ENCODE results near the gene TMEM53. TPM values are rescaled to one million over a fixed set of nuclear protein-coding genes. Genes with fewer than 3 reads are reported as not detected.
A peak's percentile ranks its signal among the peaks of the same experiment; 100 is the strongest.

Gene TMEM53
- total RNA-seq, 1 donor from 2014 or later, result 7.3 TPM

GRCh38 chr1:44610527-44611148 is 63.6 kb downstream of the TMEM53 start:
- H3K36me3 Mint-ChIP-seq (ENCODE audit: low read depth, unreplicated experiment), result no peaks in the 10 kb centered on the region
- no peaks in the 10 kb centered on the region for H3K36me3 ChIP-seq (ENCODE audit: insufficient read depth, low read length)
- no peaks in the 10 kb centered on the region for H3K4me1 Mint-ChIP-seq (ENCODE audit: low read depth, unreplicated experiment)
- no peaks in the 10 kb centered on the region for H4K20me1 ChIP-seq (ENCODE audit: insufficient read depth, low read length)
- H3K27ac Mint-ChIP-seq (ENCODE audit: unreplicated experiment), result no peak overlapping the region
- H3K4me1 ChIP-seq (ENCODE audit: insufficient read depth, low read length), result no peaks in the 10 kb centered on the region
- H3K27me3 ChIP-seq (ENCODE audit: insufficient read depth, low read length), result peaks cover 6% of the 10 kb centered on the region
- H3K4me3 Mint-ChIP-seq (ENCODE audit: unreplicated experiment), result no peak overlapping the region
- no peak for TF ChIP-seq CTCF (IDR thresholded peaks at IDR 0.05; ENCODE audit: insufficient read depth, low read depth, low read length)
- TF ChIP-seq EZH2 (IDR thresholded peaks at IDR 0.05; ENCODE audit: insufficient read depth, low read length), result no peak
- H3K9me3 Mint-ChIP-seq (ENCODE audit: unreplicated experiment), result peaks cover 1% of the 10 kb centered on the region
- FAIRE-seq (no peak), DNase-seq (ENCODE audit: low read depth) (no peak)
- H3K9ac ChIP-seq (ENCODE audit: low read length), result no peak overlapping the region
- no peak overlapping the region for H3K4me3 ChIP-seq (ENCODE audit: insufficient read depth, low read depth, low read length)
- no peak overlapping the region for H3K27ac ChIP-seq (ENCODE audit: low read depth, low read length)
- no peaks in the 10 kb centered on the region for H3K79me2 ChIP-seq (ENCODE audit: insufficient read depth, low read length)
- no peaks in the 10 kb centered on the region for H3K9me3 ChIP-seq (ENCODE audit: insufficient read depth, low read depth, low read length)
- H3K4me2 ChIP-seq (ENCODE audit: low read length), result no peak overlapping the region
- peaks cover 26% of the 10 kb centered on the region for H3K27me3 Mint-ChIP-seq (ENCODE audit: low read depth, unreplicated experiment)
- no peak overlapping the region for H2AFZ ChIP-seq (ENCODE audit: low read depth, low read length)

DNA sequence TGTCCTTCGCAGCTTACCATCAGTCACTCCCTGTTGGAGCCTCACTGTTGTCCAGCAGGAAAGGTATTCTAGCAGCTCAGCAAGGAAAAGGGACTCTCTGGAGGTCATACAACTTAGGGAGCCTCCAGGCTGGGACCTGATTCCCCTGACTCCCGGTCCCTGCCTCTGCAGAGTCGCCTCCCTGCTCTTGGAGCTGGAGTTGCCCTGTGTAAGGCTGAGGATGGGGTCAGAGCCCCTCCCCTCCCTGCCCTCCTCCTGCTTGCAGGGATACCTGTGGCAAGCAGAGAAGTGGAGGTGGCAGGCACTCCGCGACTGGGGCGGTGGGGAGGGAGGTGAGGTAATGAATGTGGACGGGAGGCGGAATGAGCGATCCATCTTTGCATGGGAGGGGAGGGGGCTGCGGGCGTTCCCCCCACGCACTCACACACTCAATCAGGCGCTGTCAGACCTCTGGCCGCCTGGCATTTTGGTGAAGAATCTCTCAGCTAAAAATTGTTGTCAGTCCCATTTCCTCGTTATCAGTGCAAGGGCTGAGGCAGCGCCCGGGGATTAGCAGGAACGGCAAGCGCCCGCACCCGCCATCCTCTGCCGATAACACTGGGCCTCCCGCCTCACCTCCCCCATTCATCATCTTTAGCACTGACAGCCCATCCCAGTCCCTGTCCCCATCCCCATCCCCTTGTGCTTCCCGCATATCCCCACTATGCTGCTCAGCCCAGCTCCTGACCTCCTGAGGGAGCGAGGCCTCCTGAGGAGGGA is 64.3 kb downstream of the TMEM53 start:
- H3K27me3 ChIP-seq (ENCODE audit: insufficient read depth, low read length), result peaks cover 6% of the 10 kb centered on the region
- FAIRE-seq (no peak), DNase-seq (ENCODE audit: low read depth) (no peak)
- no peaks in the 10 kb centered on the region for H3K9me3 ChIP-seq (ENCODE audit: insufficient read depth, low read depth, low read length)
- Mint-ChIP-seq H3K27ac (ENCODE audit: unreplicated experiment) (no peak overlapping the region), H3K4me3 (ENCODE audit: unreplicated experiment) (no peak overlapping the region), H3K4me1 (ENCODE audit: low read depth, unreplicated experiment) (no peaks in the 10 kb centered on the region), H3K36me3 (ENCODE audit: low read depth, unreplicated experiment) (no peaks in the 10 kb centered on the region), H3K9me3 (ENCODE audit: unreplicated experiment) (peaks cover 1% of the 10 kb centered on the region), H3K27me3 (ENCODE audit: low read depth, unreplicated experiment) (peaks cover 22% of the 10 kb centered on the region)
- no peak overlapping the region for H2AFZ ChIP-seq (ENCODE audit: low read depth, low read length)
- H3K79me2 ChIP-seq (ENCODE audit: insufficient read depth, low read length), result no peaks in the 10 kb centered on the region
- H4K20me1 ChIP-seq (ENCODE audit: insufficient read depth, low read length), result no peaks in the 10 kb centered on the region
- no peak overlapping the region for H3K27ac ChIP-seq (ENCODE audit: low read depth, low read length)
- no peak overlapping the region for H3K4me3 ChIP-seq (ENCODE audit: insufficient read depth, low read depth, low read length)
- H3K36me3 ChIP-seq (ENCODE audit: insufficient read depth, low read length), result no peaks in the 10 kb centered on the region
- H3K4me2 ChIP-seq (ENCODE audit: low read length), result no peak overlapping the region
- no peaks in the 10 kb centered on the region for H3K4me1 ChIP-seq (ENCODE audit: insufficient read depth, low read length)
- TF ChIP-seq CTCF (IDR thresholded peaks at IDR 0.05; ENCODE audit: insufficient read depth, low read depth, low read length) (no peak), EZH2 (IDR thresholded peaks at IDR 0.05; ENCODE audit: insufficient read depth, low read length) (no peak)
- no peak overlapping the region for H3K9ac ChIP-seq (ENCODE audit: low read length)

GRCh38 chr1:44609412-44609767 is 64.9 kb downstream of the TMEM53 start:
- FAIRE-seq, result no peak
- no peak for DNase-seq (ENCODE audit: low read depth)
- Histone ChIP-seq H3K79me2 (ENCODE audit: insufficient read depth, low read length) (no peaks in the 10 kb centered on the region), H3K4me3 (ENCODE audit: insufficient read depth, low read depth, low read length) (no peak overlapping the region), H3K9me3 (ENCODE audit: insufficient read depth, low read depth, low read length) (no peaks in the 10 kb centered on the region), H3K36me3 (ENCODE audit: insufficient read depth, low read length) (no peaks in the 10 kb centered on the region), H3K27ac (ENCODE audit: low read depth, low read length) (no peak overlapping the region), H2AFZ (ENCODE audit: low read depth, low read length) (no peak overlapping the region), H3K4me2 (ENCODE audit: low read length) (no peak overlapping the region), H3K4me1 (ENCODE audit: insufficient read depth, low read length) (no peaks in the 10 kb centered on the region), H4K20me1 (ENCODE audit: insufficient read depth, low read length) (no peaks in the 10 kb centered on the region), H3K9ac (ENCODE audit: low read length) (no peak overlapping the region), H3K27me3 (ENCODE audit: insufficient read depth, low read length) (peaks cover 8% of the 10 kb centered on the region)
- Mint-ChIP-seq H3K36me3 (ENCODE audit: low read depth, unreplicated experiment) (no peaks in the 10 kb centered on the region), H3K27me3 (ENCODE audit: low read depth, unreplicated experiment) (peaks cover 23% of the 10 kb centered on the region), H3K4me3 (ENCODE audit: unreplicated experiment) (no peak overlapping the region), H3K9me3 (ENCODE audit: unreplicated experiment) (peaks cover 1% of the 10 kb centered on the region), H3K27ac (ENCODE audit: unreplicated experiment) (no peak overlapping the region), H3K4me1 (ENCODE audit: low read depth, unreplicated experiment) (no peaks in the 10 kb centered on the region)
- TF ChIP-seq CTCF (IDR thresholded peaks at IDR 0.05; ENCODE audit: insufficient read depth, low read depth, low read length), result peak; percentile 32
- TF ChIP-seq EZH2 (IDR thresholded peaks at IDR 0.05; ENCODE audit: insufficient read depth, low read length), result no peak

Measured in astrocyte (in vitro differentiated cells and primary cell).